Measurements from ENCODE around the gene CACNG4.

- TF ChIP-seq, protein P1, sequence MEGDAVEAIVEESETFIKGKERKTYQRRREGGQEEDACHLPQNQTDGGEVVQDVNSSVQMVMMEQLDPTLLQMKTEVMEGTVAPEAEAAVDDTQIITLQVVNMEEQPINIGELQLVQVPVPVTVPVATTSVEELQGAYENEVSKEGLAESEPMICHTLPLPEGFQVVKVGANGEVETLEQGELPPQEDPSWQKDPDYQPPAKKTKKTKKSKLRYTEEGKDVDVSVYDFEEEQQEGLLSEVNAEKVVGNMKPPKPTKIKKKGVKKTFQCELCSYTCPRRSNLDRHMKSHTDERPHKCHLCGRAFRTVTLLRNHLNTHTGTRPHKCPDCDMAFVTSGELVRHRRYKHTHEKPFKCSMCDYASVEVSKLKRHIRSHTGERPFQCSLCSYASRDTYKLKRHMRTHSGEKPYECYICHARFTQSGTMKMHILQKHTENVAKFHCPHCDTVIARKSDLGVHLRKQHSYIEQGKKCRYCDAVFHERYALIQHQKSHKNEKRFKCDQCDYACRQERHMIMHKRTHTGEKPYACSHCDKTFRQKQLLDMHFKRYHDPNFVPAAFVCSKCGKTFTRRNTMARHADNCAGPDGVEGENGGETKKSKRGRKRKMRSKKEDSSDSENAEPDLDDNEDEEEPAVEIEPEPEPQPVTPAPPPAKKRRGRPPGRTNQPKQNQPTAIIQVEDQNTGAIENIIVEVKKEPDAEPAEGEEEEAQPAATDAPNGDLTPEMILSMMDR (IDR thresholded peaks at IDR 0.05; ENCODE audit: insufficient read depth, low read depth, low read length): no peak
- no peak for TF ChIP-seq EZH2 (IDR thresholded peaks at IDR 0.05; ENCODE audit: insufficient read depth, low read length)
Measured at GRCh38 chr17:66967837-66968543, 3.5 kb downstream of the CACNG4 start.
